22Rv1 (cell line): Measurements from ENCODE around the gene GOLGA8J.

ENCODE experiments used
- ZFX ChIP-seq: fragments of 450-650 bp; IDR thresholded peaks from 2 replicates; pipeline ENCODE4 v1.6.1; 2017; ENCODE audit warnings: antibody characterized with exemption, borderline replicate concordance
- TF ChIP-seq, protein P1 (sequence below): fragments of 450-650 bp; IDR thresholded peaks from 2 replicates; pipeline ENCODE4 v1.5.1; 2017; ENCODE audit warnings: mild to moderate bottlenecking

DNA sequence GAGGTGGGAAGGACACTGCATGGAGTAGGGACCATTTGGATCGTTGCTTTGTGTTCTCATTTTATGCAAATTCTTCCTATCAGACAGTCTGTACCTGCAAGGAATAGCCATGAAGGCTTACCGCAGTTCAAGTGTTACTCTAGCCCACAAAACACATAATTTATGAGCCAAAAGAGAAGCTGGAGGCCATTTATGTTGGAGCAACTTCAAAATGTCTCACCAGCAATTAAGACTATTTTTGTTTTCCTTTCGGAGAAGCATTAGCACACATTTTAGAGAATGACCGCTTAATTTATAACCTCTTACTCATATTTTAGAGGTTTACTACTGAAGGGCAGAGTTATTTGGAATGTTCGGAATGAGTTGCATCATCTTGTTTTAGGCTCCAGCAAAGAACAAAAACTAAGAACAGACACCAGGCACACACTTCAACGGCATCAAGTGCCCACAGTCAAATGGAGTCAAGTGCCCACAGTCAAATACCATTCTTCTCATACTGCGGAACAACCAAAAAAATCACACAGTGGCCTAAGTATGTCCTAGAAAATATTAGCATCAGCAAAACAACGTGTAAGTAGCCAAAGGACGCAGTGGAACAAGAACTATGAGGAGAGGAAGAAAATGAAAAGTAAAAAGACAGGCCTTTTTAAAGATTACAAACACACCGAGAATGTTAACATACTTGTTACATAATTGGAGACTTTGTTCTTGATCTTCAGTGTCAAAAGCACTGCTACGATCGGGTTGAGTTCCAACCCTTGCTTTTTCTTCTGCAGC, 17.5 kb upstream of the GOLGA8J start:
- TF ChIP-seq, protein P1, sequence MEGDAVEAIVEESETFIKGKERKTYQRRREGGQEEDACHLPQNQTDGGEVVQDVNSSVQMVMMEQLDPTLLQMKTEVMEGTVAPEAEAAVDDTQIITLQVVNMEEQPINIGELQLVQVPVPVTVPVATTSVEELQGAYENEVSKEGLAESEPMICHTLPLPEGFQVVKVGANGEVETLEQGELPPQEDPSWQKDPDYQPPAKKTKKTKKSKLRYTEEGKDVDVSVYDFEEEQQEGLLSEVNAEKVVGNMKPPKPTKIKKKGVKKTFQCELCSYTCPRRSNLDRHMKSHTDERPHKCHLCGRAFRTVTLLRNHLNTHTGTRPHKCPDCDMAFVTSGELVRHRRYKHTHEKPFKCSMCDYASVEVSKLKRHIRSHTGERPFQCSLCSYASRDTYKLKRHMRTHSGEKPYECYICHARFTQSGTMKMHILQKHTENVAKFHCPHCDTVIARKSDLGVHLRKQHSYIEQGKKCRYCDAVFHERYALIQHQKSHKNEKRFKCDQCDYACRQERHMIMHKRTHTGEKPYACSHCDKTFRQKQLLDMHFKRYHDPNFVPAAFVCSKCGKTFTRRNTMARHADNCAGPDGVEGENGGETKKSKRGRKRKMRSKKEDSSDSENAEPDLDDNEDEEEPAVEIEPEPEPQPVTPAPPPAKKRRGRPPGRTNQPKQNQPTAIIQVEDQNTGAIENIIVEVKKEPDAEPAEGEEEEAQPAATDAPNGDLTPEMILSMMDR, result no peak
- no peak for TF ChIP-seq ZFX
